ENCODE data around the gene MTURN.
A peak's percentile ranks its signal among the peaks of the same experiment; 100 is the strongest.

MTURN gene

GRCh38 chr7:30201161-30201666 lies 66.4 kb downstream of the MTURN start:
- H3K4me3 ChIP-seq (replicated peaks; ENCODE audit: low read depth, low read length) = no peak overlapping the region
- no peak for TF ChIP-seq CTCF (IDR thresholded peaks at IDR 0.05; ENCODE audit: low read length, missing control alignments)
- no peak for DNase-seq (ENCODE audit: low read depth)

- no peak overlapping the region for H3K4me3 ChIP-seq (replicated peaks; ENCODE audit: low read depth, low read length)
- DNase-seq (ENCODE audit: low read depth) = no peak
- TF ChIP-seq CTCF (IDR thresholded peaks at IDR 0.05; ENCODE audit: low read length, missing control alignments) = no peak
These were observed 67.1 kb downstream of the MTURN start for GRCh38 chr7:30201921-30202320.

GRCh38 chr7:30202671-30203070 lies 67.9 kb downstream of the MTURN start:
- no peak for DNase-seq (ENCODE audit: low read depth)
- H3K4me3 ChIP-seq (replicated peaks; ENCODE audit: low read depth, low read length) = no peak overlapping the region
- TF ChIP-seq CTCF (IDR thresholded peaks at IDR 0.05; ENCODE audit: low read length, missing control alignments) = no peak

GRCh38 chr7:30206491-30206890 lies 71.7 kb downstream of the MTURN start:
- H3K4me3 ChIP-seq (replicated peaks; ENCODE audit: low read depth, low read length) = no peak overlapping the region
- DNase-seq (ENCODE audit: low read depth) = peak; percentile 44
- no peak for TF ChIP-seq CTCF (IDR thresholded peaks at IDR 0.05; ENCODE audit: low read length, missing control alignments)

GRCh38 chr7:30206942-30207341 lies 72.2 kb downstream of the MTURN start:
- no peak for TF ChIP-seq CTCF (IDR thresholded peaks at IDR 0.05; ENCODE audit: low read length, missing control alignments)

GRCh38 chr7:30207376-30207775 lies 72.6 kb downstream of the MTURN start:
- no peak for TF ChIP-seq CTCF (IDR thresholded peaks at IDR 0.05; ENCODE audit: low read length, missing control alignments)
- no peak overlapping the region for H3K4me3 ChIP-seq (replicated peaks; ENCODE audit: low read depth, low read length)
- DNase-seq (ENCODE audit: low read depth) = no peak

More at GRCh38 chr7:30206942-30207341, 72.2 kb downstream of the MTURN start:
- H3K4me3 ChIP-seq (replicated peaks; ENCODE audit: low read depth, low read length) = no peak overlapping the region
- DNase-seq (ENCODE audit: low read depth) = no peak

- H3K4me3 ChIP-seq (replicated peaks; ENCODE audit: low read depth, low read length) = no peak overlapping the region
- no peak for TF ChIP-seq CTCF (IDR thresholded peaks at IDR 0.05; ENCODE audit: low read length, missing control alignments)
- no peak for DNase-seq (ENCODE audit: low read depth)
These were observed 75.2 kb downstream of the MTURN start for GRCh38 chr7:30209951-30210350.

Measured in fibroblast of pulmonary artery (primary cell).